Suprapubic skin (tissue), 4 donors: ENCODE measurements around the gene GMDS. TPM values are rescaled to one million over a fixed set of nuclear protein-coding genes. Genes with fewer than 3 reads are reported as not detected.

ENCODE experiments used
- DNase-seq, 2 donors: peaks; one replicate each; pipeline ENCODE4 v3.0.0-alpha.2; 2019; ENCODE audit warnings: low spot score in 2 of 2
- H3K27ac ChIP-seq: fragments of 200-600 bp; sonication (generic); one replicate; pipeline ENCODE4 v1.5.1; 2019
- H3K27me3 ChIP-seq: fragments of 200-600 bp; sonication (generic); one replicate; pipeline ENCODE4 v1.5.1; 2019
- H3K36me3 ChIP-seq: fragments of 200-600 bp; sonication (generic); one replicate; pipeline ENCODE4 v1.5.1; 2019
- H3K4me1 ChIP-seq: fragments of 200-600 bp; sonication (generic); one replicate; pipeline ENCODE4 v1.5.1; 2019
- H3K4me3 ChIP-seq: fragments of 200-600 bp; sonication (generic); one replicate; pipeline ENCODE4 v1.5.1; 2019; ENCODE audit warnings: mild to moderate bottlenecking
- H3K9me3 ChIP-seq: fragments of 200-600 bp; sonication (generic); one replicate; pipeline ENCODE4 v1.5.1; 2019
- CTCF ChIP-seq, 2 donors: fragments of 200-600 bp in 1 of 2; fragments of 450-650 bp in 1 of 2; sonication (generic) in 1 of 2; IDR thresholded peaks; one replicate each; pipeline ENCODE4 v1.5.1; 2016 to 2019; ENCODE audit warnings: antibody characterized with exemption in 2 of 2, mild to moderate bottlenecking in 1 of 2, moderate library complexity in 1 of 2
- EP300 ChIP-seq: sonication (generic); formaldehyde crosslinking; IDR thresholded peaks from one replicate; pipeline ENCODE4 v1.6.1; 2017; ENCODE audit warnings: antibody characterized with exemption
- POLR2A ChIP-seq, 2 donors: fragments of 450-650 bp; IDR thresholded peaks; one replicate each; pipeline ENCODE4 v1.6.1; 2017; ENCODE audit warnings: antibody characterized with exemption in 2 of 2, mild to moderate bottlenecking in 2 of 2, moderate library complexity in 2 of 2
- POLR2AphosphoS5 ChIP-seq, 3 donors: sonication (generic); formaldehyde crosslinking; IDR thresholded peaks; one replicate each; pipeline ENCODE4 v1.6.1; 2017; ENCODE audit warnings: antibody characterized with exemption in 3 of 3
- WGBS: methylation state at CpG from one replicate; pipeline ENCODE4 v1.1.5; 2018; 5-methylcytosine and 5-hydroxymethylcytosine counted together
- total RNA-seq, 4 donors: library from RNA; depleted of rRNA; stranded (reverse); fragments of >200 nt; gene quantifications; one replicate each; pipeline ENCODE4 v1.1.0, GENCODE V29; 2016

Gene GMDS
- total RNA-seq, 4 donors from 2014 or later = 11.7 to 19.3 (median 13.2) TPM

DNA sequence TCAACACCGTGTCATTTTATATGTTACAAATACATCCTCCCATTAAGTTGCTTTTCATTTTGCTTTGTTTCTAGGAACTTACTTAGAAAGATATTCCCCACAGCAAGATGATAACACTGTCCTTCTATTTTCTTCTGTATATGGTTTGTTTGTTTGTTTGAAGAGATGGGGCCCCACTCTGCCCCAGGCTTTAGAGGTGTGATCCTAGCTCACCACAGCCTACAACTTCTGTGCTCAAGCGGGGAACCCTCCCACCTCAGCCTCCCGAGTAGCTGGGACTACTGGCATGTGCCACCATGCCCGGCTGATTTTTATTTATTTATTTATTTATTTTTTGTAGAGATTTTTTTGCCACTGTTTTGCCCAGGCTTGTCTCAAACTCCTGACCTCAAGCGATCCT, 14.2 kb upstream of the GMDS start:
- H3K4me3 ChIP-seq = no peak overlapping the region
- H3K4me1 ChIP-seq = no peaks in the 10 kb centered on the region
- TF ChIP-seq POLR2AphosphoS5 (IDR thresholded peaks at IDR 0.05) (no peak), CTCF (IDR thresholded peaks at IDR 0.05) (no peak), POLR2A (IDR thresholded peaks at IDR 0.05) (no peak), EP300 (no peak)
- no peak overlapping the region for H3K27ac ChIP-seq
- no peaks in the 10 kb centered on the region for H3K36me3 ChIP-seq
- H3K9me3 ChIP-seq = no peaks in the 10 kb centered on the region
- no peaks in the 10 kb centered on the region for H3K27me3 ChIP-seq
- DNase-seq = no peak
- WGBS = 85% methylated on average over 5 of the region's 5 CpGs

GRCh38 chr6:2259002-2259494, 13.6 kb upstream of the GMDS start:
- no peak for DNase-seq
- Histone ChIP-seq H3K36me3 (no peaks in the 10 kb centered on the region), H3K9me3 (no peaks in the 10 kb centered on the region), H3K27ac (no peak overlapping the region), H3K27me3 (no peaks in the 10 kb centered on the region), H3K4me3 (no peak overlapping the region), H3K4me1 (no peaks in the 10 kb centered on the region)
- TF ChIP-seq POLR2AphosphoS5 (IDR thresholded peaks at IDR 0.05) (no peak), EP300 (no peak), POLR2A (IDR thresholded peaks at IDR 0.05) (no peak), CTCF (IDR thresholded peaks at IDR 0.05) (no peak)
- WGBS = 29% methylated on average over 4 of the region's 4 CpGs

DNA sequence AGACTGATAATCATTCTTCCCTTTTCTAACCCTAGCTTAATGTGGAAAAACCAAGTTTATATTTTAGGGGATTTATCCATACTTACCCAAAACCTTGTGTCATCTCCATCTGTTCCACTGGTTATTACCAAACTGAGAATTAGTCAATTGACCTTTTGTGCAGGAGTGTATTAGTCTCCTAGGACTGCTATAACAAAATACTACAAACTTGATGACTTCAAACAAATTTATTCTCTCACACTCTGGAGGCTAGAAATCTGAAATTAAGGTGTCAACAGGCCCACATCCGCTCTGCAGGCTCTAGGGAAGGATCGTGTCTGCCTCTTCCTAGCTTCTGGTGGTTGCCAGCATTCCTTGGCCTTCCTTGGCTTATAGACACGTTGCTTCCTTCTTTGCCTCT, 12.7 kb upstream of the GMDS start:
- TF ChIP-seq POLR2AphosphoS5 (IDR thresholded peaks at IDR 0.05) (no peak), POLR2A (IDR thresholded peaks at IDR 0.05) (no peak), EP300 (no peak), CTCF (IDR thresholded peaks at IDR 0.05) (no peak)
- H3K9me3 ChIP-seq = no peaks in the 10 kb centered on the region
- no peak overlapping the region for H3K27ac ChIP-seq
- no peaks in the 10 kb centered on the region for H3K36me3 ChIP-seq
- H3K27me3 ChIP-seq = no peaks in the 10 kb centered on the region
- no peak overlapping the region for H3K4me3 ChIP-seq
- DNase-seq = no peak
- H3K4me1 ChIP-seq = no peaks in the 10 kb centered on the region
- 83% methylated on average over 3 of the region's 3 CpGs for WGBS

DNA sequence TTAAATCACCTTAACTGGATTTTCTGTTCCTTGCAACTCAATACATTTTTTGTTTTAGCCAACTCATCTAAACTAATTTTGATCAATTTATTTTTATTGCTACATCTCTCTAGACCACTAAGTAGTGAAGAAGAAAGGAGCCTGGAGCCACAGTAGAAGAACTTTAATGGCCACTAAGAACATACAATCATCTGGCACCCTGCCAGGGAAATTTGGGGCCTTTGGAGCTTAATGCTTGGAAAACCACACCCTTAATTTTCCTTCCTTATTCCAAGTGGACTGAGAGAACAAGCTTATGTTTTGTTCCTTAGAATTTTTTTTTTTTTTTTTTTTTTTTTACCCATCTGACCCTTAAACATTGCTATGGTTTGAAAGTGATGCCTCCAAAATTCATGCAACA, 12.0 kb upstream of the GMDS start:
- no peaks in the 10 kb centered on the region for H3K36me3 ChIP-seq
- H3K4me1 ChIP-seq = no peaks in the 10 kb centered on the region
- no peak for TF ChIP-seq POLR2AphosphoS5 (IDR thresholded peaks at IDR 0.05)
- TF ChIP-seq CTCF (IDR thresholded peaks at IDR 0.05) = no peak
- TF ChIP-seq POLR2A (IDR thresholded peaks at IDR 0.05) = no peak
- no peak for TF ChIP-seq EP300
- no peaks in the 10 kb centered on the region for H3K9me3 ChIP-seq
- H3K27ac ChIP-seq = no peak overlapping the region
- DNase-seq = no peak
- no peak overlapping the region for H3K4me3 ChIP-seq
- H3K27me3 ChIP-seq = no peaks in the 10 kb centered on the region

DNA sequence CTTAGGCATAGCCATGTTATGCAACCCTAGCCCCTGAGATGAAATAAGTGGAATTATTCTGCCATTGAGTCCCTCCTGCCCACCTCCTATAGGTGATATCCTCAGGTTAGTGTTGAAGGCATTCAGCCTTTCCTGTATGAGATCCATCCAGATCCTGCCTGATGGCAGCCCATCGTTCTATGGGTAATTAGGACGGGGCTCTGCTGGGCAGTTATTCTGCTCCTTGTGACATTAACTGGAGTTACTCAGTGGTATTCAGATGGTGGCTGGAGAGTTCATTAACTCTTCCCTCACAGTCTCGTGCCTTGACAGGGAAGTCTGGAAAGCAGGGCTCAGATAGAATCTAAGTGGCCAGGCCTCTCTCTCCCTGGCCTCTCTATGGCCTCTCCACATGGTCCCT, 9.3 kb upstream of the GMDS start:
- no peak overlapping the region for H3K4me3 ChIP-seq

More for the DNA sequence above, 9.3 kb upstream of the GMDS start:
- Histone ChIP-seq H3K27me3 (no peaks in the 10 kb centered on the region), H3K9me3 (no peaks in the 10 kb centered on the region), H3K27ac (no peak overlapping the region), H3K4me1 (no peaks in the 10 kb centered on the region), H3K36me3 (no peaks in the 10 kb centered on the region)
- 93% methylated on average over 3 of the region's 3 CpGs for WGBS
- no peak for TF ChIP-seq POLR2AphosphoS5 (IDR thresholded peaks at IDR 0.05)
- no peak for TF ChIP-seq CTCF (IDR thresholded peaks at IDR 0.05)
- no peak for TF ChIP-seq POLR2A (IDR thresholded peaks at IDR 0.05)
- TF ChIP-seq EP300 = no peak
- DNase-seq = no peak
